Measurements from ENCODE around the gene PDE4D. TPM values are rescaled to one million over a fixed set of nuclear protein-coding genes. Genes with fewer than 3 reads are reported as not detected.

PDE4D gene
- total and polyA plus RNA-seq, 10 of the 15 experiments (the other 5 are each of a cell fraction or from before 2014, with no cell fraction given) = 0.87 to 4.1 (median 2.2) TPM

- TF ChIP-seq NFIC (IDR thresholded peaks at IDR 0.05; ENCODE audit: low read depth, low read length) (peak; percentile 52; the same call in 1 of the 2 replicates), MEF2B (IDR thresholded peaks at IDR 0.05; ENCODE audit: partially characterized antibody, poor library complexity, severe bottlenecking) (no peak), CHD4 (IDR thresholded peaks at IDR 0.05) (no peak), BRCA1 (IDR thresholded peaks at IDR 0.05; ENCODE audit: low read depth, low read length) (no peak), CREB1 (IDR thresholded peaks at IDR 0.05; ENCODE audit: low read depth) (0 out of 2 replicates have a peak, but pooled peaks have one; percentile 25), KAT2A (conservative IDR thresholded peaks at IDR 0.05; ENCODE audit: control insufficient read depth, low read depth, low read length) (no peak), ATF7 (IDR thresholded peaks at IDR 0.05; ENCODE audit: low read depth) (0 out of 2 replicates have a peak, but pooled peaks have one; percentile 16), SUZ12 (IDR thresholded peaks at IDR 0.05; ENCODE audit: unreplicated experiment) (no peak), IKZF1 (conservative IDR thresholded peaks at IDR 0.05) (0 out of 2 replicates have a peak, but pooled peaks have one; percentile 44), SPI1 (IDR thresholded peaks at IDR 0.05; ENCODE audit: borderline replicate concordance, insufficient read depth, low read depth, low read length) (peak; percentile 80), WRNIP1 (IDR thresholded peaks at IDR 0.05; ENCODE audit: borderline replicate concordance, low read depth, low read length) (no peak), POLR2A (IDR thresholded peaks at IDR 0.05; ENCODE audit: low read depth, low read length) (no peak), CHD1 (IDR thresholded peaks at IDR 0.05; ENCODE audit: low read depth, low read length) (no peak), ZBTB40 (IDR thresholded peaks at IDR 0.05; ENCODE audit: borderline replicate concordance) (no peak), CBX3 (IDR thresholded peaks at IDR 0.05; ENCODE audit: borderline replicate concordance, low read depth) (no peak), ZNF384 (IDR thresholded peaks at IDR 0.05; ENCODE audit: borderline replicate concordance, low read depth, low read length) (peak; percentile 38; the same call in 1 of the 2 replicates)
These were observed 753.8 kb downstream of the PDE4D start (continued) for GRCh38 chr5:59139695-59140094.

Measured in GM12878 (cell line).